Activated T-cell treated with anti-CD3 and anti-CD28 coated beads, Interleukin-2, amount 50 U/mL, for 72 hours (primary cell): ENCODE data around the gene ZFPM1. TPM values are rescaled to one million over a fixed set of nuclear protein-coding genes. Genes with fewer than 3 reads are reported as not detected.

ENCODE experiments used
- ATAC-seq, 2 donors: fragments of 150-1000 bp; cut with Tn5 transposase; replicated peaks in 1 of 2; 2 replicates each; pipeline ENCODE4 v1.10.0; 2021; ENCODE audit warnings: moderate library complexity in 2 of 2, mild to moderate bottlenecking in 1 of 2
- DNase-seq, 2 donors: peaks; one replicate each; pipeline ENCODE4 v3.0.0; 2021 to 2022; ENCODE audit warnings: mixed read lengths in 1 of 2
- H3K27ac Mint-ChIP-seq: one replicate; pipeline ENCODE4 v1.8.0; 2022; ENCODE audit warnings: mild to moderate bottlenecking, moderate library complexity, mixed read lengths
- H3K27me3 Mint-ChIP-seq: one replicate; pipeline ENCODE4 v1.8.0; 2022; ENCODE audit warnings: low read depth, mixed read lengths
- H3K36me3 Mint-ChIP-seq, 2 donors: one replicate each; pipeline ENCODE4 v1.8.0; 2022; ENCODE audit warnings: mixed read lengths in 2 of 2, mild to moderate bottlenecking in 1 of 2; ENCODE audit not compliant: insufficient read depth in 2 of 2
- H3K4me1 Mint-ChIP-seq: one replicate; pipeline ENCODE4 v1.8.0; 2022; ENCODE audit warnings: low read depth, mixed read lengths
- H3K4me3 Mint-ChIP-seq, 2 donors: one replicate each; pipeline ENCODE4 v1.8.0; 2022; ENCODE audit warnings: mild to moderate bottlenecking in 2 of 2, mixed read lengths in 2 of 2, moderate library complexity in 2 of 2
- H3K9me3 Mint-ChIP-seq, 2 donors: one replicate each; pipeline ENCODE4 v1.8.0; 2022; ENCODE audit warnings: mixed read lengths in 2 of 2
- total RNA-seq, 2 donors: library from RNA; stranded (reverse); gene quantifications; one replicate each; pipeline ENCODE4 v1.2.3, GENCODE V29; 2022

ZFPM1 gene
- total RNA-seq, 2 donors from 2014 or later = 12.2 to 13.8 TPM

DNA sequence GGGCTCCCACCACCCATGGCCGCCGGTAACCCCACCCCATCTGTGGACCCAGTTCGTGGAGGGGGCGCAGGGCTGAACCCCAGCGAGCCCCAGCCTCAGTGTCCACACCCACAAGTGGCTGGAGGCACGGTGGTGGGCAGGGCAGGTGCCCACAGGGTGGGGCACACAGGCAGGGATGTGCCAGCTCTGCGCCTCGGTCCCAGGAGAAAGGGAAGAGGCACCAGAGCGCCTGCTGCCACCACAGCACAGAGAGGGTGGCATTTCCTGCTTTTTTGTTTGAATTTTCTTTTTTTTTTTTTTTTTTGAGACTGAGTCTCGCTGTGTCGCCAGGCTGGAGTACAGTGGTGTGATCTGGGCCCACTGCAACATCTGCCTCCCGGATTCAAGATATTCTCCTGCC, 19.0 kb downstream of the ZFPM1 start:
- H3K27me3 Mint-ChIP-seq = no peaks in the 10 kb centered on the region
- ATAC-seq = no peak
- no peak for DNase-seq

GRCh38 chr16:88472637-88473205, 19.6 kb downstream of the ZFPM1 start:
- no peaks in the 10 kb centered on the region for H3K9me3 Mint-ChIP-seq
- no peaks in the 10 kb centered on the region for H3K27me3 Mint-ChIP-seq
- peaks cover 31% of the 10 kb centered on the region for H3K4me1 Mint-ChIP-seq
- DNase-seq (no peak), ATAC-seq (no peak)
- H3K4me3 Mint-ChIP-seq = no peak overlapping the region
- H3K36me3 Mint-ChIP-seq = peaks cover 0 to 1% of the 10 kb centered on the region in 2 donors
- H3K27ac Mint-ChIP-seq = no peak overlapping the region

More for the DNA sequence above, 19.0 kb downstream of the ZFPM1 start:
- peaks cover 28% of the 10 kb centered on the region for H3K4me1 Mint-ChIP-seq
- H3K27ac Mint-ChIP-seq = no peak overlapping the region
- H3K4me3 Mint-ChIP-seq = no peak overlapping the region
- H3K9me3 Mint-ChIP-seq = no peaks in the 10 kb centered on the region
- H3K36me3 Mint-ChIP-seq = peaks cover 0 to 1% of the 10 kb centered on the region in 2 donors

DNA sequence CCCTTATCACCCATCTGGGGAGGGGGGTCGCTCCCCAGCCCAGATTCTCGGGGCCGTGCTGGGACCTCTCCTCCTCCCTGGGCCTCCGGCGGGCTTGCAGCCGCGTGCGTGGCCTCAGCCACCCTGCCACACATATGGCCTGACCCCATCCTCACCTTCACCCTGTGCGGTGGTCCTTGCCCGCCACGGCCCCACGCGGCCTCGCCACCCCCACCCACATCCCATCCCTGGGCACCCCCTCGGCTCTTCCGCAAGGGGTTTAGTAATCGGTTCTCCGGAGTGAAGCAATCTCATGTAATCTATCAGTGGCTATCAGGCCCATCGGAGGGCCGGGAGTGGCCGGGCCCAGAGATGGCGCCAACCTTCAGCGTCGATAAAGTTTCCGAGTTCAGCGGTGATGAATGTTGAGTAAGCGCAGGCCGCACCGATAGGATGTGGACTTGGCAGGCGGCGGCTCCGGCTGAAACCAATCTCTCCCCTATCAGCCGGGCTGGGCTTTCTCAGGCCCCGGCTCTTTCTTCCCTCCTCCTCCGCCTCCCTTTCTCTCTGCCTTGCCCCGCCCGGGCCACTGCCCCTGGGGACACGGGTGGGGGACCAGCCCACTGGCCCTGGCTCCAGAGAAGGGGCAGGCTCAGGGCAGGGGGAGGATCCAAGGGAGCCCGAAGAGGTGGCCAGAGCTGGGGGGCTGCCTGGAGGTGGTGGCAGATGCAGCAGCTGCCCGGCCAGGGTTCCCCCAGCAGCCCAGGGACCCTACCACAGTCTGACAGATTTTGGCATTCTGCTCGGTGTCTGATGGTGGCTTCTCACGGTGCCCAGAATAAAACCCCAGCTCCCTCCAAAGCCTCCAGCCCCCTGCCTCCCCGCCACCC, 20.8 kb downstream of the ZFPM1 start:
- Mint-ChIP-seq H3K4me1 (peaks cover 40% of the 10 kb centered on the region), H3K9me3 (no peaks in the 10 kb centered on the region), H3K27ac (no peak overlapping the region), H3K36me3 (peaks cover 0 to 1% of the 10 kb centered on the region in 2 donors), H3K27me3 (no peaks in the 10 kb centered on the region), H3K4me3 (no peak overlapping the region)
- ATAC-seq (no peak), DNase-seq (no peak)

DNA sequence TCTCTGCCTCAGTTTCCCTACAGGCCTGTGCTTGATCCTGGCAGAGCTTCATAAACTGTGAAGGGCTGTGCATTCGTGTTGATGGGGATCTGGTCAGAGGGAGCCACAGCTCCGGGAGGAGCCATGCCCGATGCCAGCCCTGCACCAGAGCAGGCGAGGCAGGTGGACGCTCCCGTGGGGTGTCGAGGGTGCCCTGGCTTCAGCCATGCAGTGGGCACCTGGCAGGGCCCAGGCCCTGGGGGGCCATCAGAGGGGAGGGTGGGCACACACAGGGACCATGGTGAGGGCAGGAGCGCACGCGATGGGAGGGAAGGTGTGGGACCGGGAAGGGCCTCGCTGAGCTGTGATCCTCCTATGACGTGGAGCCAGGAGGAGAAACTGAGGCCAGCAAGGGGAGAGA, 22.0 kb downstream of the ZFPM1 start:
- ATAC-seq = no peak
- H3K4me1 Mint-ChIP-seq = peaks cover 40% of the 10 kb centered on the region
- H3K27ac Mint-ChIP-seq = no peak overlapping the region
- DNase-seq = no peak
- no peaks in the 10 kb centered on the region for H3K27me3 Mint-ChIP-seq
- no peaks in the 10 kb centered on the region for H3K9me3 Mint-ChIP-seq
- peaks cover 0 to 1% of the 10 kb centered on the region in 2 donors for H3K36me3 Mint-ChIP-seq
- no peak overlapping the region for H3K4me3 Mint-ChIP-seq

GRCh38 chr16:88476203-88476602, 23.1 kb downstream of the ZFPM1 start:
- Mint-ChIP-seq H3K36me3 (no peaks in the 10 kb centered on the region), H3K9me3 (no peaks in the 10 kb centered on the region), H3K4me3 (no peak overlapping the region), H3K4me1 (peaks cover 40% of the 10 kb centered on the region), H3K27me3 (no peaks in the 10 kb centered on the region), H3K27ac (no peak overlapping the region)
- DNase-seq = no peak
- ATAC-seq = no peak

DNA sequence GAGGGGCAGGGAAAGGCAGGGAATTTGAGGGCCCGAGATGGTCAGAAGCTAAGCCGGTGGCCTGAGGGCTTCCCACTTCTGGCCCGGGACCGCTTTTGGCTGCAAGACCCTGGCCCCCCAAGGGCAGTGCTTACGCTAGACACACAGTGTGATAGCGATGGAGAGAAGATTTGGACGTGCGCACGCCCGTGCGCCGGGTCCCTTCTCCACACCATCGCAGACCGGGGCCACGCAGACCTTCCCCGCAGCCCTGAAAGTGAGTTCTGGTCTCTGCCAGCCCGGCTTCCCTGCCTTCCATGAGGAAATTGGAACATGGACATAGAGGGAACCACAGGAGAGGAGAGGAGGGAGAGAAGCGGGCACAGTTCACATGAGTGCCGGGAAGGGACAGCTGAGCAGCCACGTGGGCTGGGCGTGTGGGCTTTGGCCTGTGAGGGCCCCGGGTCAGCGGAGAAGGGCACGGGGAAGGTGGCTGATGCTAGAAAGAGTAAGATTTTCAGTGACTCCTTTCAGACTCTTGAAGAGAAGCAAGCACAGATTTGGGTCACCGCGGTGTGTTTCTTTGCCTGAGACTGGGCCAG, 23.8 kb downstream of the ZFPM1 start:
- DNase-seq = no peak
- peaks cover 45% of the 10 kb centered on the region for H3K4me1 Mint-ChIP-seq
- H3K27ac Mint-ChIP-seq = no peak overlapping the region

DNA sequence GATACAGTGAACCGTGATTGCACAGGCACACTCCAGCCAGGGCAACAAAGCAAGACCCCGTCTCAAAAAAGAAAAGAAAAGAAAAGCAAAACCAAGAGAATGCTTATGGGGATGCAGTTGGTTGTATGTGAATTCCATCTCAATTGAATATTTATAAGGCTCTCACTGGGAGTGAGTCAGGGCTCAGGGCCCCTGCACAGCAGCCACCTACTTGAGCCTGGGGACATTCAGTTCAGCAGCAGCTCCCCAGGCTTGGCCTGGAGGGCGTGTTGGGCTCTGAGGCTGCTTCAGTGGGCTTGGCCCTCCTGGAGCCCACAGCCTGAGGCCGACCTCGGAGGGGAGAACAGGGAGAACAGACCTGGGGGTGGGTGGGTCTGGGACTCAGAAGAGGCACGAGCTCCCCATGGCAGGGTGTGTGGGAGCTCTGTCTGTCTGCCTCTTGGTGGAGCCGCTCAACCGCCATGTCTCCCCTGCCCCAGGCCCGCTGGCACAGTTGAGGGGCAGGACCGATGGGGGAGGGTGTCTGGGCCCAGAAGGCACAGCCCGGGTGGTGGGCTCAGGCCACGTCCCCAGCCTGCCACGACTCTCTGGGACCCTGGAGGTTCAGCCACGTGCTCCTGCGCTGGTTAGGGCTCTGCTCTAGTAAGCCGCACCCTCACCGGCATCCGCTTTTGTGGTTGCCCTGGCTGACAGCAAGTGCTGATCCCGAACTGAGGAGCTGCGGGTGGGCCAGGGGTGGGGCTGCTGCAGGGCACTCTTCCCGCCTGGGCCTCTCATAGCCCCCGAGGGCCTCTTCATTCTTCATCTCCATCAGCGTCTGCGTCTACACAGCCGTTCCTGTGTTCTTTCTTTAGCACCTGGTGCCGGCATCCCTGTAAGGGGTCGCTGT, 24.8 kb downstream of the ZFPM1 start:
- no peaks in the 10 kb centered on the region for H3K36me3 Mint-ChIP-seq
- H3K27ac Mint-ChIP-seq = no peak overlapping the region
- peak overlapping the region in 1 of 2 donors; percentile 47 for H3K4me3 Mint-ChIP-seq
- H3K4me1 Mint-ChIP-seq = peaks cover 45% of the 10 kb centered on the region
- ATAC-seq = peak; percentile 45 to 58
- H3K9me3 Mint-ChIP-seq = no peaks in the 10 kb centered on the region
- DNase-seq = peak; percentile 20 to 40
- no peaks in the 10 kb centered on the region for H3K27me3 Mint-ChIP-seq

More for the DNA sequence above, 23.8 kb downstream of the ZFPM1 start:
- no peaks in the 10 kb centered on the region for H3K9me3 Mint-ChIP-seq
- ATAC-seq = no peak
- no peaks in the 10 kb centered on the region for H3K27me3 Mint-ChIP-seq
- H3K36me3 Mint-ChIP-seq = no peaks in the 10 kb centered on the region
- no peak overlapping the region for H3K4me3 Mint-ChIP-seq

GRCh38 chr16:88478889-88479792, 26.1 kb downstream of the ZFPM1 start:
- Mint-ChIP-seq H3K27ac (no peak overlapping the region), H3K4me3 (no peak overlapping the region), H3K9me3 (no peaks in the 10 kb centered on the region), H3K4me1 (peaks cover 45% of the 10 kb centered on the region), H3K36me3 (no peaks in the 10 kb centered on the region), H3K27me3 (no peaks in the 10 kb centered on the region)
- ATAC-seq (no peak), DNase-seq (no peak)

DNA sequence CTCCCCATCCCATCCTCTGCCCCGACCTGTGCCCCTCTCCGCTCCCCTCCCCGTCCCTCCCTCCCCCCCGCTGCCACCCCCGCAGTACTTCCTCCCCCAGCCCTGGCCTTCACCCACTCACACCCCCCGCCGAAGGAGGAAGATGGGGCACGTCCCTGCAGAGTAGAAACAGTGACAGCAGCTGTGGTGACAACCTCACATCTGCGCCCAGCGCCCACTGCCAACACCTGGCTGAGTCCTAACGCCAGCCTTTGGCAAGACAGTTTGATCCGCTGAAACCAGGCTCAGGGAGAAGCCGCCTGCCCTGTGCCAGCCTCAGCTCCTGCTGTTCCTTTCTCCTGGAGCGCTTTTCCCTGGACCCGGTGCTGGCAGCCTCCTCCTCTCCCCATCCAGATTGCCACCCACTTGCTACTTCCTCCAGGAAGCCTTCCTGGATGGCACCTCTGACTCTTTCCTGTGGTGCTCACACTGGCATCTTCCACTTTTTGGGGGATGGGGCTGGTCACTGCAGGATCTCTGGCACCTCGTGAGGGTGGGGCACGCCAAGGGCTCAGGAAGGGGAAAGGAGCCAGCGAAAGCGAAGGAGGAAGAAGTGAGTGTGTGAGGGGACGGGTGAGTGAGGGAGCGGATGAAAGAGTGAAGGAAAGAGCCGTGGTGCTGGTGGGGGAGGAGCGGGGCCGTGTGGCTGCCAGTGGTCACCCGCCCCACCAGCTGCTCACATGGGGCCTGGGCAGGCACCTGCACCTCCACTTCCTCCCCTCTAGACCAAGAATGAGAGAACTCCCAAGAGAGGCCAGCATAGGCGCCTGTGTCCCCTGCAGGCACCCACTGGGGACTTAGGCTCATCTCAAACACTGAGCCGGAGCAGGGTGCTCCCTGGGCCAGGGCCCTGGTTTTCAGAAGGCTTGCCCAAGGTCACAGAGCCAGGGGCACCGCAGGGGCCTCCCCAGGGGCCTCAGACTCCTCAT, 27.0 kb downstream of the ZFPM1 start:
- ATAC-seq = peak; percentile 33 to 40
- no peaks in the 10 kb centered on the region for H3K9me3 Mint-ChIP-seq
- H3K36me3 Mint-ChIP-seq = no peaks in the 10 kb centered on the region
- DNase-seq = peak in 1 of 2 donors; percentile 19
- H3K4me1 Mint-ChIP-seq = peaks cover 45% of the 10 kb centered on the region
- peak overlapping the region in 1 of 2 donors; percentile 24 for H3K4me3 Mint-ChIP-seq
- H3K27me3 Mint-ChIP-seq = no peaks in the 10 kb centered on the region
- H3K27ac Mint-ChIP-seq = no peak overlapping the region

GRCh38 chr16:88480829-88481228, 27.7 kb downstream of the ZFPM1 start:
- Mint-ChIP-seq H3K27me3 (no peaks in the 10 kb centered on the region), H3K27ac (no peak overlapping the region), H3K9me3 (no peaks in the 10 kb centered on the region), H3K4me1 (peaks cover 45% of the 10 kb centered on the region), H3K4me3 (no peak overlapping the region), H3K36me3 (no peaks in the 10 kb centered on the region)
- DNase-seq = no peak
- no peak for ATAC-seq

- Mint-ChIP-seq H3K27ac (no peak overlapping the region), H3K4me1 (peaks cover 40% of the 10 kb centered on the region), H3K9me3 (no peaks in the 10 kb centered on the region), H3K4me3 (no peak overlapping the region), H3K36me3 (no peaks in the 10 kb centered on the region), H3K27me3 (no peaks in the 10 kb centered on the region)
- ATAC-seq (no peak), DNase-seq (no peak)
Measured at GRCh38 chr16:88481851-88482250, 28.8 kb downstream of the ZFPM1 start.
